ENCODE measurements around the gene SLC35A3.
"Not testable (repeated sequence)": the region's sequence is repeated elsewhere in the genome, so short reads cannot be mapped to it uniquely, and the experiment has no call there.

Gene SLC35A3

GRCh38 chr1:99969729-99970621 lies at the start of gene SLC35A3:
SLC35A3 (plus strand) TSS chr1:99969996; CDS start chr1:99993555, 23,559 bp downstream.
- DNase-seq: peak; percentile 86

- DNase-seq: no peak
These were observed 35.0 kb upstream of the SLC35A3 start for GRCh38 chr1:99934801-99935200.

- no peak for DNase-seq
These were observed 34.3 kb upstream of the SLC35A3 start for GRCh38 chr1:99935534-99935933.

- DNase-seq: no peak
These were observed 33.7 kb upstream of the SLC35A3 start for GRCh38 chr1:99936071-99936470.

GRCh38 chr1:99942723-99943122 lies 27.1 kb upstream of the SLC35A3 start:
- DNase-seq: no peak

GRCh38 chr1:99943223-99943794 lies 26.5 kb upstream of the SLC35A3 start:
- DNase-seq: peak; percentile 35

GRCh38 chr1:99944192-99944591 lies 25.6 kb upstream of the SLC35A3 start:
- no peak for DNase-seq

GRCh38 chr1:99945174-99945573 lies 24.6 kb upstream of the SLC35A3 start:
- no peak for DNase-seq

- DNase-seq: no peak
These were observed 19.3 kb upstream of the SLC35A3 start for GRCh38 chr1:99950486-99950885.

- DNase-seq: no peak
These were observed 17.3 kb upstream of the SLC35A3 start for GRCh38 chr1:99952522-99952921.

GRCh38 chr1:99955375-99955774 lies 14.4 kb upstream of the SLC35A3 start:
- DNase-seq: no peak

- no peak for DNase-seq
These were observed 13.0 kb upstream of the SLC35A3 start for GRCh38 chr1:99956755-99957154.

- DNase-seq: no peak
These were observed 12.0 kb upstream of the SLC35A3 start for GRCh38 chr1:99957818-99958217.

GRCh38 chr1:99959189-99959705 lies 10.5 kb upstream of the SLC35A3 start:
- not testable (repeated sequence) for DNase-seq

GRCh38 chr1:99960260-99960659 lies 9.5 kb upstream of the SLC35A3 start:
- not testable (repeated sequence) for DNase-seq

GRCh38 chr1:99963041-99963795 lies 6.6 kb upstream of the SLC35A3 start:
- DNase-seq: no peak

GRCh38 chr1:99964806-99965205 lies 5.0 kb upstream of the SLC35A3 start:
- DNase-seq: no peak

GRCh38 chr1:99965646-99966375 lies 4.0 kb upstream of the SLC35A3 start:
- no peak for DNase-seq

- no peak for DNase-seq
These were observed 1.6 kb upstream of the SLC35A3 start for GRCh38 chr1:99968214-99968613.

GRCh38 chr1:99969260-99969728 lies 502 bp upstream of the SLC35A3 start:
- DNase-seq: no peak

GRCh38 chr1:99970713-99971255 lies 988 bp downstream of the SLC35A3 start:
- DNase-seq: no peak

- DNase-seq: not testable (repeated sequence)
These were observed 2.3 kb downstream of the SLC35A3 start for GRCh38 chr1:99972066-99972465.
